ENCODE results near the gene CD164. TPM values are rescaled to one million over a fixed set of nuclear protein-coding genes. Genes with fewer than 3 reads are reported as not detected.
"Not testable (repeated sequence)": the region's sequence is repeated elsewhere in the genome, so short reads cannot be mapped to it uniquely, and the experiment has no call there.

Gene CD164
- total and polyA plus RNA-seq, 12 donors: 88.5 to 180 (median 130) TPM

DNA sequence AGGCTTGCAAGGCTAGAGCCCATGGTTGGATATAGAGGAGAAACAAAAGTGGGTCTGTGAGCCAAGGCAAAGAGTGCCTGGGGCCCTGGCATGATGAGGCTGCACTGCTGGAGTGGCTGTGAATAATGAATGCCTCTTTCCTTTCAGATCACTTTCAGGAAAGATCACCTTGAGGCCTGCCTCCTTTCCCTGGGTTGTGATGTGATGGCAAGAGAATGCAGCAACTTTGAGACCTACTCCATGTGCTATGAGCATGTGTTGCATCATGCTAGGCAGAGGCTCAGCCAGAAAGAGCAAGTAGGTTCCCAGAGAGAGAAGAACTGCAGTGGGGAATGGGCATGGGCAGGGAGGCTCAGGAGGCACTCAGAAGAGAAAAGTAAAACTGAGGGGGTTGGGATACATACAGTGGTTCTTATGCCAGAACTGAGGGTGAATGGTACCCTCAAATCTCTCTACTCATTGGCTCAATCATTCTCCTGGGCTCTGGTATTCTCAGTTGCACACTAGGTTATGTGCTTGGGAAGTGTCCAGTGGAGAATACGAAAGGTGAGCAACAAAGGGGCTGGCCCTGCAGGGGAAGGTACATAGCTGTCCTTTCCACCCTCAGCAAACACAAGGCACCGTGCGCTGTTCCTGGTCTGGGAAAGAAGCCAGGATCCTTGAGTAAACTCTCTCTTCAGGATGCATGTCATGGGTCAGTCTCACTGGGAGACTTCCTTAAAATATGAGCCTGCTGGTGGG lies 45.9 kb downstream of the CD164 start:
- intact Hi-C loops (cut with DNase I): no loop called here
- TF ChIP-seq, protein P1, sequence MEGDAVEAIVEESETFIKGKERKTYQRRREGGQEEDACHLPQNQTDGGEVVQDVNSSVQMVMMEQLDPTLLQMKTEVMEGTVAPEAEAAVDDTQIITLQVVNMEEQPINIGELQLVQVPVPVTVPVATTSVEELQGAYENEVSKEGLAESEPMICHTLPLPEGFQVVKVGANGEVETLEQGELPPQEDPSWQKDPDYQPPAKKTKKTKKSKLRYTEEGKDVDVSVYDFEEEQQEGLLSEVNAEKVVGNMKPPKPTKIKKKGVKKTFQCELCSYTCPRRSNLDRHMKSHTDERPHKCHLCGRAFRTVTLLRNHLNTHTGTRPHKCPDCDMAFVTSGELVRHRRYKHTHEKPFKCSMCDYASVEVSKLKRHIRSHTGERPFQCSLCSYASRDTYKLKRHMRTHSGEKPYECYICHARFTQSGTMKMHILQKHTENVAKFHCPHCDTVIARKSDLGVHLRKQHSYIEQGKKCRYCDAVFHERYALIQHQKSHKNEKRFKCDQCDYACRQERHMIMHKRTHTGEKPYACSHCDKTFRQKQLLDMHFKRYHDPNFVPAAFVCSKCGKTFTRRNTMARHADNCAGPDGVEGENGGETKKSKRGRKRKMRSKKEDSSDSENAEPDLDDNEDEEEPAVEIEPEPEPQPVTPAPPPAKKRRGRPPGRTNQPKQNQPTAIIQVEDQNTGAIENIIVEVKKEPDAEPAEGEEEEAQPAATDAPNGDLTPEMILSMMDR (IDR thresholded peaks at IDR 0.05): no peak
- WGBS, 2 donors: 23 to 46% methylated on average over 3 of the region's 3 CpGs
- no peaks in the 10 kb centered on the region for H3K36me3 ChIP-seq
- H3K4me3 ChIP-seq: no peak overlapping the region
- H3K27me3 ChIP-seq: no peaks in the 10 kb centered on the region
- H3K4me1 ChIP-seq: peaks cover 0 to 16% (median 7%) of the 10 kb centered on the region in 9 donors
- peak in 1 of 2 donors; percentile 9 for DNase-seq
- H3K27ac ChIP-seq: no peak overlapping the region
- ATAC-seq: peak in 6 of 8 donors; percentile 55 to 81 (median 63)
- no peaks in the 10 kb centered on the region for H3K9me3 ChIP-seq

DNA sequence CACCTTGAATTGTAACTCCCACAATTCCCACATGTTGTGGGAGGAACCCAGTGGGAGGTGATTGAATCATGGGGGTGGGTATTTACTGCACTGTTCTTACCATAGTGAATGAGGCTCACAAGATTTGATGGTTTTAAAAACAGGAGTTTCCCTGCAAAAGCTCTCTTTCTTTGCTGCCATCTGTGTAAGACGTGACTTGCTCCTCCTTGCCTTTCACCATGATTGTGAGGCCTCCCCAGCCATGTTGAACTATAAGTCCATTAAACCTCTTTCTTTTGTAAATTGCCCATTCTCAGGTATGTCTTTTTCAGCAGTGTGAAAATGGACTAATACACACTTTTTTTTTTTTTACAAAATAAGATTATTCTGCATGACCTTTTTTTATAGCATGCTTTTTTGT lies 48.4 kb downstream of the CD164 start:
- H3K36me3 ChIP-seq; H3K4me3 ChIP-seq; H3K9me3 ChIP-seq; H3K27me3 ChIP-seq; ATAC-seq; H3K27ac ChIP-seq; DNase-seq; intact Hi-C loops (cut with DNase I): not testable (repeated sequence)
- 87 to 90% methylated on average over 1 of the region's 1 CpG for WGBS, 2 donors
- peaks cover 0 to 16% (median 7%) of the 10 kb centered on the region in 9 donors for H3K4me1 ChIP-seq

DNA sequence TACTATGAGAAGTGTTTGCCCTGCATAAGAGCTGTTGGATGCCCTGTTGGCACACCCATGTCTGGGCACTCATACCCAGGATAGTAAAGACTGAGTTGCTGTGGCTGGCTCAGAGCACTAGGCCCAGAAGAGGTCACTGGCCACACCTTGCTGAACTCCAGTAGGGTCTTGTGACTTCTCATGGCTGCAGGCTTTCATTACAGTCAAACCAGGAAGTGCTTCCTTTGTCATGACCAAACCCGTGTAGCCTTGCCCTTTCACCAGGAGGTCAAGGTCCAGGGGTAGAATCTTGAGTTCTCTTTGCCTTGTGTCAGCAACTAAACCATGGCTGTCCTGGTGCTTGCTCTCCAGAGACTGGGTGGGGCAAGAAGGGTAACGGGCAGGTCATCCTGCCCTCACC lies 49.5 kb downstream of the CD164 start:
- TF ChIP-seq, protein P1 (IDR thresholded peaks at IDR 0.05): no peak
- DNase-seq (no peak), ATAC-seq (peak in 1 of 8 donors; percentile 11)
- H3K27me3 ChIP-seq: no peaks in the 10 kb centered on the region
- no peaks in the 10 kb centered on the region for H3K9me3 ChIP-seq
- no peak overlapping the region for H3K27ac ChIP-seq
- WGBS, 2 donors: 61 to 74% methylated on average over 2 of the region's 2 CpGs
- intact Hi-C loops (cut with DNase I): no loop called here
- peaks cover 0 to 16% (median 7%) of the 10 kb centered on the region in 9 donors for H3K4me1 ChIP-seq
- no peaks in the 10 kb centered on the region for H3K36me3 ChIP-seq
- H3K4me3 ChIP-seq: no peak overlapping the region

DNA sequence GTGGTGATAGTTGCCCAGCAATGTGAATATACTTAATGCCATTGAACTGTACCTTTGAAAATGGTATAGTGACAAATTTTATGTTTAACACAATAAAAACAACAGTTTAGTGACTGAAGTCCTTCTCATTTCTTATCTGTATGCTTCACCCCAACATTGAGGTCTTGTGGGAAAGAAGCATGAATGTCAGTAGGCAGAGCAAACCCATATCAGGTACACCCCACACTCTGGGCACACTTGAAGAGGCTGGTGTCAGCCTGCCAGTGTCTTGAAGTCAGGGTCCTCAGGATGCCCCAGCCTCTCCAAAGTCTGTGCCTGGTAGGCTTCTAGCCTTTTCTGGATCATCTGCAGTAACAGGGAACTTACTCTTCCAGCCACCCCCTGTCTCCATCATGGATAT lies 51.2 kb downstream of the CD164 start:
- Histone ChIP-seq H3K27me3 (no peaks in the 10 kb centered on the region), H3K27ac (no peak overlapping the region), H3K9me3 (no peaks in the 10 kb centered on the region), H3K36me3 (no peaks in the 10 kb centered on the region), H3K4me3 (no peak overlapping the region), H3K4me1 (peaks cover 0 to 9% (median 0%) of the 10 kb centered on the region in 9 donors)
- ATAC-seq (no peak), DNase-seq (no peak)
- TF ChIP-seq, protein P1 (IDR thresholded peaks at IDR 0.05): no peak
- intact Hi-C loops (cut with DNase I): no loop called here

DNA sequence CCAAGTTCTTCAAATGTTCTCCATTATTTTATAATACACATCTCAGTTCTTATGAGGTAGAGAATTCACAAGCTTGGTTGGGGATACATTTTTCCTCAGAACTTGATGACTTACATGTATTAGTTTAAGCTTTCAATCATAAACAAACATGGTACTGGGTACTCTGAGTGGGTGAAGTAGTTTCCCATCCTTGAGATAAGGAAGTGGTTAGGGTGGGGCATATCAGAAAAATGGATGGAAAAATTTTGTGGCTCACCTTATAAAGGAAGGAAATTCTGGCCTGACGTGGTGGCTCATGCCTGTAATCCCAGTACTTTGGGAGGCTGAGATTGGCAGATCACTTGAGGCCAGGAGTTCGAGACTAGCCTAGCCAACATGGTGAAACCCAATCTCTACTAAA lies 52.0 kb downstream of the CD164 start:
- ATAC-seq: no peak
- H3K4me1 ChIP-seq: peaks cover 0 to 18% (median 0%) of the 10 kb centered on the region in 9 donors
- 84 to 86% methylated on average over 2 of the region's 2 CpGs for WGBS, 2 donors
- no peaks in the 10 kb centered on the region for H3K27me3 ChIP-seq
- no peak overlapping the region for H3K4me3 ChIP-seq
- no peak for DNase-seq
- no peaks in the 10 kb centered on the region for H3K9me3 ChIP-seq
- TF ChIP-seq, protein P1 (IDR thresholded peaks at IDR 0.05): no peak
- intact Hi-C loops (cut with DNase I): no loop called here
- H3K36me3 ChIP-seq: no peaks in the 10 kb centered on the region
- H3K27ac ChIP-seq: no peak overlapping the region
